HK-2 (cell line): ENCODE data around the gene ZFP62.

Source experiments
- DNase-seq: peaks from one replicate; pipeline ENCODE4 v3.0.0-alpha.2; 2018; ENCODE audit not compliant: unreplicated experiment

The ZFP62 gene

GRCh38 chr5:180810210-180810958 lies 50.7 kb downstream of the ZFP62 start:
- peak; percentile 91 for DNase-seq

- peak; percentile 70 for DNase-seq
Observed at GRCh38 chr5:180809403-180810209, 51.5 kb downstream of the ZFP62 start.

- DNase-seq: no peak
Observed at GRCh38 chr5:180808461-180809000, 52.5 kb downstream of the ZFP62 start.

GRCh38 chr5:180807654-180808414 lies 53.2 kb downstream of the ZFP62 start:
- no peak for DNase-seq

GRCh38 chr5:180807046-180807445 lies 54.0 kb downstream of the ZFP62 start:
- no peak for DNase-seq

- no peak for DNase-seq
Observed at GRCh38 chr5:180806351-180807011, 54.6 kb downstream of the ZFP62 start.

- no peak for DNase-seq
Observed at GRCh38 chr5:180804129-180804618, 56.9 kb downstream of the ZFP62 start.

- no peak for DNase-seq
Observed at GRCh38 chr5:180803181-180804128, 57.6 kb downstream of the ZFP62 start.

GRCh38 chr5:180802325-180803180 lies 58.5 kb downstream of the ZFP62 start, which contains the start of gene MGAT1:
TSS of gene MGAT1 (minus strand) at chr5:180802806. CDS start at chr5:180792971, 9,835 bp downstream.
- DNase-seq: peak; percentile 64

- DNase-seq: no peak
Observed at GRCh38 chr5:180801596-180802324, 59.3 kb downstream of the ZFP62 start.

GRCh38 chr5:180799902-180800801 lies 60.9 kb downstream of the ZFP62 start:
- no peak for DNase-seq

- no peak for DNase-seq
Observed at GRCh38 chr5:180799194-180799593, 61.9 kb downstream of the ZFP62 start.

GRCh38 chr5:180798193-180798592 lies 62.9 kb downstream of the ZFP62 start:
- no peak for DNase-seq
